H9 (cell line): ENCODE results near the gene FRS3. TPM values are rescaled to one million over a fixed set of nuclear protein-coding genes. Genes with fewer than 3 reads are reported as not detected.

Experiments used
- DNase-seq: peaks from one replicate; pipeline ENCODE4 v3.0.0-alpha.2; 2017
- H2AFZ ChIP-seq: one replicate; pipeline ENCODE4 v1.6.1; 2013; ENCODE audit warnings: mild to moderate bottlenecking, low read length, control low read depth, moderate library complexity
- H2AK5ac ChIP-seq: 2 replicates; pipeline ENCODE4 v1.6.1; 2013; ENCODE audit warnings: low read length, control low read depth, mixed read lengths; ENCODE audit not compliant: insufficient read length
- H2BK120ac ChIP-seq: one replicate; pipeline ENCODE4 v1.6.1; 2013; ENCODE audit warnings: low read depth, mild to moderate bottlenecking, low read length, control low read depth, inconsistent platforms; ENCODE audit not compliant: poor library complexity, severe bottlenecking
- H2BK12ac ChIP-seq: 2 replicates; pipeline ENCODE4 v1.6.1; 2013; ENCODE audit warnings: low read length, control low read depth, mixed read lengths, low read depth; ENCODE audit not compliant: insufficient read length
- H2BK15ac ChIP-seq: 2 replicates; pipeline ENCODE4 v1.6.1; 2013; ENCODE audit warnings: low read depth, low read length, control low read depth
- H2BK20ac ChIP-seq: one replicate; pipeline ENCODE4 v1.6.1; 2013; ENCODE audit warnings: low read depth, mild to moderate bottlenecking, low read length, control low read depth, inconsistent platforms; ENCODE audit not compliant: poor library complexity, severe bottlenecking
- H2BK5ac ChIP-seq: 2 replicates; pipeline ENCODE4 v1.6.1; 2013; ENCODE audit warnings: low read length, control low read depth, mixed read lengths; ENCODE audit not compliant: insufficient read length
- H3K14ac ChIP-seq: 2 replicates; pipeline ENCODE4 v1.6.1; 2013; ENCODE audit warnings: low read length, control low read depth; ENCODE audit not compliant: insufficient read depth
- H3K18ac ChIP-seq: 2 replicates; pipeline ENCODE4 v1.6.1; 2013; ENCODE audit warnings: low read depth, mild to moderate bottlenecking, mixed read lengths, low read length, control low read depth; ENCODE audit not compliant: insufficient read length
- H3K23ac ChIP-seq: 2 replicates; pipeline ENCODE4 v1.6.1; 2013; ENCODE audit warnings: low read length, control low read depth, mixed read lengths, low read depth; ENCODE audit not compliant: insufficient read length
- H3K23me2 ChIP-seq: 2 replicates; pipeline ENCODE4 v1.6.1; 2013; ENCODE audit warnings: low read depth, mild to moderate bottlenecking, mixed read lengths, low read length, control low read depth; ENCODE audit not compliant: insufficient read length, poor library complexity, severe bottlenecking
- H3K27ac ChIP-seq: 2 replicates; pipeline ENCODE4 v1.5.1; 2013; ENCODE audit warnings: low read length, control low read depth, mixed read lengths, low read depth; ENCODE audit not compliant: insufficient read length
- H3K27me3 ChIP-seq: 2 replicates; pipeline ENCODE4 v1.6.1; 2013; ENCODE audit warnings: low read length, control low read depth, inconsistent platforms; ENCODE audit not compliant: insufficient read depth
- H3K4ac ChIP-seq: 2 replicates; pipeline ENCODE4 v1.6.1; 2013; ENCODE audit warnings: low read depth, mild to moderate bottlenecking, control low read depth, inconsistent platforms, low read length, moderate library complexity
- H3K4me1 ChIP-seq: 2 replicates; pipeline ENCODE4 v1.6.1; 2013; ENCODE audit warnings: low read length, control low read depth, inconsistent platforms; ENCODE audit not compliant: insufficient read depth
- H3K4me2 ChIP-seq: 2 replicates; pipeline ENCODE4 v1.6.1; 2013; ENCODE audit warnings: low read length, control low read depth, mixed read lengths; ENCODE audit not compliant: insufficient read length, insufficient read depth
- H3K56ac ChIP-seq: 2 replicates; pipeline ENCODE4 v1.6.1; 2013; ENCODE audit warnings: low read depth, mild to moderate bottlenecking, mixed read lengths, low read length, control low read depth; ENCODE audit not compliant: insufficient read length
- H3K79me1 ChIP-seq: 2 replicates; pipeline ENCODE4 v1.6.1; 2013; ENCODE audit warnings: low read depth, mild to moderate bottlenecking, moderate library complexity, low read length, control low read depth, inconsistent platforms; ENCODE audit not compliant: insufficient read depth, poor library complexity, severe bottlenecking
- H3K79me2 ChIP-seq: 2 replicates; pipeline ENCODE4 v1.6.1; 2013; ENCODE audit warnings: low read length, control low read depth, inconsistent platforms; ENCODE audit not compliant: insufficient read depth
- H3K9ac ChIP-seq: 2 replicates; pipeline ENCODE4 v1.6.1; 2013; ENCODE audit warnings: low read length, control low read depth, mixed read lengths; ENCODE audit not compliant: insufficient read length; ENCODE audit errors: extremely low read depth
- H3K9me3 ChIP-seq: one replicate; pipeline ENCODE4 v1.6.1; 2013; ENCODE audit warnings: low read depth, low read length, inconsistent platforms; ENCODE audit not compliant: control insufficient read depth
- H3T11ph ChIP-seq: one replicate; pipeline ENCODE4 v1.6.1; 2013; ENCODE audit warnings: mild to moderate bottlenecking, low read length, control low read depth, inconsistent platforms
- H4K20me1 ChIP-seq: one replicate; pipeline ENCODE4 v1.6.1; 2013; ENCODE audit not compliant: control insufficient read depth, insufficient read length, insufficient read depth
- H4K5ac ChIP-seq: 2 replicates; pipeline ENCODE4 v1.6.1; 2013; ENCODE audit warnings: low read depth, mild to moderate bottlenecking, mixed read lengths, low read length, control low read depth; ENCODE audit not compliant: insufficient read length
- H4K8ac ChIP-seq: replicated peaks from 2 replicates; pipeline ENCODE4 v1.6.1; 2013; ENCODE audit warnings: low read length, control low read depth, mixed read lengths, low read depth; ENCODE audit not compliant: insufficient read length
- H4K91ac ChIP-seq: 2 replicates; pipeline ENCODE4 v1.6.1; 2013; ENCODE audit warnings: low read depth, mild to moderate bottlenecking, moderate library complexity, mixed read lengths, low read length, control low read depth; ENCODE audit not compliant: insufficient read length
- H3K27ac Mint-ChIP-seq, 3 experiments: 2 replicates in 2 of 3; 3 replicates in 1 of 3; pipeline ENCODE4 v1.8.0; 2020 to 2021; ENCODE audit warnings: mixed read lengths in 3 of 3, mild to moderate bottlenecking in 1 of 3, moderate library complexity in 1 of 3
- H3K27me3 Mint-ChIP-seq: 2 replicates; pipeline ENCODE4 v1.8.0; 2021; ENCODE audit warnings: low read depth, mild to moderate bottlenecking, moderate library complexity, mixed read lengths
- H3K36me3 Mint-ChIP-seq, 3 experiments: 2 replicates in 2 of 3; 3 replicates in 1 of 3; pipeline ENCODE4 v1.8.0; 2020 to 2021; ENCODE audit warnings: low read depth in 3 of 3, mixed read lengths in 3 of 3; ENCODE audit not compliant: insufficient read depth in 1 of 3
- H3K4me1 Mint-ChIP-seq, 2 experiments: 2 replicates each; pipeline ENCODE4 v1.8.0; 2020; ENCODE audit warnings: mixed read lengths in 2 of 2
- H3K4me3 Mint-ChIP-seq, 2 experiments: 2 replicates in 1 of 2; 3 replicates in 1 of 2; pipeline ENCODE4 v1.8.0; 2020 to 2021; ENCODE audit warnings: mild to moderate bottlenecking in 2 of 2, mixed read lengths in 2 of 2, moderate library complexity in 1 of 2
- H3K9me3 Mint-ChIP-seq, 2 experiments: 2 replicates in 1 of 2; 3 replicates in 1 of 2; pipeline ENCODE4 v1.8.0; 2020; ENCODE audit warnings: mild to moderate bottlenecking in 2 of 2, mixed read lengths in 2 of 2, moderate library complexity in 1 of 2
- WGBS: extraction: QIAGEN DNeasy Blood & Tissue Kit; methylation state at CpG from one replicate; pipeline ENCODE4 v1.1.7; 2013; ENCODE audit warnings: missing lambda C conversion rate, low lambda C conversion rate, mixed read lengths; ENCODE audit not compliant: insufficient read length; ENCODE audit errors: extremely low coverage; 5-methylcytosine and 5-hydroxymethylcytosine counted together
- total RNA-seq: library from RNA; stranded (reverse); gene quantifications from 2 replicates; pipeline ENCODE4 v1.2.1, GENCODE V29; 2021
- TF ChIP-seq, protein P1 (sequence below): fragments of 200-600 bp; sonication (generic); conservative IDR thresholded peaks from 3 replicates; pipeline ENCODE4 v1.8.0; 2021; ENCODE audit warnings: antibody characterized with exemption, mild to moderate bottlenecking

Gene FRS3
- total RNA-seq, 1 experiment from 2014 or later: 4.8 TPM

DNA sequence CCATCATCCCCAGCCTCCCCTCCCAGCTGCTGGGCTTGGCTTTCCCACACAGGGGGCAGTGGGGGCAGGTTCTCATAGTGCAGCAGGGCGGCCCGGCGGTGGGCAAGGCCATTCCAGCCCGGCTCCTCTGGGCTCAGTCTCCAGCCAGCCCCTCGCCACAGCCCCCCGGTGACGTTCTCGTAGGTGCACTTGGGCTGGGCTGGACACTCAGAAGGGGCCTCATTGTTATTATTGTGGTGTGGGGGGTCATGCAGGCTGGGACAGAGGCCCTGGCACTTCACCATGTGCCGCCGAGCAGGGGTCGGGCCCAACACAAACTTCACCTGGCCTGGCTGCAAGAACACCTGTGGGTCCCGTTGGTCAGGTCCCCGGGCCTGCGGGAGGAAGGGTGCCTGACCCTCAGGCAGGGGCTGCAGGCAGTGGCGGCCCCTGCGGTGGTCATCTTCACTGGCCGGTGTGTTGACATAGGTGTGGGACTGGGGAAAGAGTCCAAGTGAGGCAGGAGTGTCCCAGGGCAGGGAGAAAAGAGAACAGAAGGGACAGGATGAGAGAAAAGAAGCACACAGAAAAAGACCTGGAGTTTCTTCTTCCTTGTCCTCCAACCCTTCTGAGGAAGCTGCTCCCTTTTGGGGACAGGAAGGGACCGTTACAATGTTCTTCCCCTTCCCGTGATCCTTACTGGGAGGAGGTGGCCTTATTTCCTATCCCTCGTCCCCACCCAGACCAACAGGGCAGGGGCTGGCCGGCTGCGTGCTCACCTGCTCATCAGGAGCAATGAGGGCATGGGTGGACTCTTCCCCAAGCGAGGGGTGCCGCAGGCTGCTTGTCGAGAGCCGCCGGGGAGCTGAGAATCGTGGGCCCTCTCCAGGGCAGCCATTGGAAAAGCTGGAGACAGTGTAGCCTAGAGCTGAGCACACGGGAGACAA, 8.4 kb downstream of the FRS3 start:
- H3K9ac ChIP-seq: no peak overlapping the region
- no peak overlapping the region for H3K23ac ChIP-seq
- no peak overlapping the region for H2AFZ ChIP-seq
- no peak overlapping the region for H3K27ac ChIP-seq
- H3K4ac ChIP-seq: no peak overlapping the region
- Mint-ChIP-seq H3K4me3 (no peak overlapping the region), H3K27ac (no peak overlapping the region), H3K4me1 (peaks cover 5 to 19% of the 10 kb centered on the region in 2 experiments; a peak in 3 of 4 replicates), H3K9me3 (no peaks in the 10 kb centered on the region), H3K36me3 (peaks cover 14 to 39% (median 37%) of the 10 kb centered on the region in 3 experiments; a peak in 6 of 7 replicates), H3K27me3 (no peaks in the 10 kb centered on the region; the same call in 1 of the 2 replicates)
- no peaks in the 10 kb centered on the region for H3K23me2 ChIP-seq
- no peak overlapping the region for H4K8ac ChIP-seq
- no peak overlapping the region for H2BK15ac ChIP-seq
- WGBS: no CpG with 5 or more reads among the region's 29 CpGs
- no peaks in the 10 kb centered on the region for H4K20me1 ChIP-seq
- H3K4me2 ChIP-seq: no peak overlapping the region
- H4K91ac ChIP-seq: no peak overlapping the region
- DNase-seq: no peak
- H3K18ac ChIP-seq: no peak overlapping the region
- no peak overlapping the region for H4K5ac ChIP-seq
- TF ChIP-seq, protein P1, sequence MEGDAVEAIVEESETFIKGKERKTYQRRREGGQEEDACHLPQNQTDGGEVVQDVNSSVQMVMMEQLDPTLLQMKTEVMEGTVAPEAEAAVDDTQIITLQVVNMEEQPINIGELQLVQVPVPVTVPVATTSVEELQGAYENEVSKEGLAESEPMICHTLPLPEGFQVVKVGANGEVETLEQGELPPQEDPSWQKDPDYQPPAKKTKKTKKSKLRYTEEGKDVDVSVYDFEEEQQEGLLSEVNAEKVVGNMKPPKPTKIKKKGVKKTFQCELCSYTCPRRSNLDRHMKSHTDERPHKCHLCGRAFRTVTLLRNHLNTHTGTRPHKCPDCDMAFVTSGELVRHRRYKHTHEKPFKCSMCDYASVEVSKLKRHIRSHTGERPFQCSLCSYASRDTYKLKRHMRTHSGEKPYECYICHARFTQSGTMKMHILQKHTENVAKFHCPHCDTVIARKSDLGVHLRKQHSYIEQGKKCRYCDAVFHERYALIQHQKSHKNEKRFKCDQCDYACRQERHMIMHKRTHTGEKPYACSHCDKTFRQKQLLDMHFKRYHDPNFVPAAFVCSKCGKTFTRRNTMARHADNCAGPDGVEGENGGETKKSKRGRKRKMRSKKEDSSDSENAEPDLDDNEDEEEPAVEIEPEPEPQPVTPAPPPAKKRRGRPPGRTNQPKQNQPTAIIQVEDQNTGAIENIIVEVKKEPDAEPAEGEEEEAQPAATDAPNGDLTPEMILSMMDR: no peak
- no peaks in the 10 kb centered on the region for H3K9me3 ChIP-seq
- no peaks in the 10 kb centered on the region for H3K79me1 ChIP-seq
- H3K27me3 ChIP-seq: no peaks in the 10 kb centered on the region
- H2AK5ac ChIP-seq: no peak overlapping the region
- no peak overlapping the region; the same call in 1 of the 2 replicates for H3K14ac ChIP-seq
- H3K4me1 ChIP-seq: no peaks in the 10 kb centered on the region
- no peak overlapping the region for H2BK5ac ChIP-seq
- H2BK20ac ChIP-seq: no peak overlapping the region
- no peak overlapping the region for H2BK120ac ChIP-seq
- no peak overlapping the region for H2BK12ac ChIP-seq
- no peak overlapping the region for H3K56ac ChIP-seq
- no peak overlapping the region for H3T11ph ChIP-seq
- no peaks in the 10 kb centered on the region for H3K79me2 ChIP-seq
